NCI-H128 (cell line): ENCODE measurements around the gene UTF1.

Experiments
- DNase-seq: peaks from one replicate; lab custom pipeline; 2025; ENCODE audit not compliant: unreplicated experiment; lab: John Stamatoyannopoulos, UW

Gene UTF1

DNA sequence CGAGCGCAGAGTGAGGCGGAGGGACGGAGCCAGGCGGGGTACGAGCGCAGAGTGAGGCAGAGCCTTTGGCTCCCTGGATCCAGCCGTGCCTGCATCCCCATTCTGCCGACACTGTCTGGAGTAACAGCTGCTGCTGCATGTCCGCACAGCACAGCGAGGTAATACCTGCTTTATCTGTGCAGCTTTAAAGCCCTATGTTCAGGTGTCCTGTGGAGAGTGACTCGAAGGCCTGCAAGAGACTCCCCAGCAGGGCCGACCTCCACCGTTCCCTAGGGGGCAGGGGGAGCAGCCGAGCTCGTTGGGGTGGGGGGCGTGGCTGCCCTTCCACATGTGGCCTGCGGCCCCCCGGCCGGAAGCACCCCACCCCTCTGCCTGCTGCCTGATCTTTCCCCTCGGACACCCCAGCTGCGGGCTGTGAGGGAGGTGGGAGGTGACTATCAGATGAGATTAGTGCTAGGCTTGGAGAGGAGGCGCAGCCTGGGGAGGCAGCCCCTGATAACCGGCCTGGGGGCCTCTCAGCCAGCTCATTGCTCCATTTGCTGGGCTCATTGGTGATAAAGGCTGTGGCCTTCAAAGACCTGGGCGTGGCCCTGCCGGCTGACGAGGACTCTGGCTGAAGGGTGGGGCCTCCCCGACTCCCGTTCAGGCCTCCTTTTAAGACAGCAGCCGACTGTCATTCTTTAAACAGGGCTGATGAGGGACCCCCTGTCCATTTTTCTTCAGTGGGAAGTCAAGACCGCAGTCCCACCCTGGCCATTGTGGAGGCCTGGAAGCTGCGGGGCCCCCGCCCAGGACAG is 15.6 kb downstream of the UTF1 start:
- no peak for DNase-seq

- DNase-seq: no peak
Observed at GRCh38 chr10:133246236-133246626, 16.2 kb downstream of the UTF1 start.

DNA sequence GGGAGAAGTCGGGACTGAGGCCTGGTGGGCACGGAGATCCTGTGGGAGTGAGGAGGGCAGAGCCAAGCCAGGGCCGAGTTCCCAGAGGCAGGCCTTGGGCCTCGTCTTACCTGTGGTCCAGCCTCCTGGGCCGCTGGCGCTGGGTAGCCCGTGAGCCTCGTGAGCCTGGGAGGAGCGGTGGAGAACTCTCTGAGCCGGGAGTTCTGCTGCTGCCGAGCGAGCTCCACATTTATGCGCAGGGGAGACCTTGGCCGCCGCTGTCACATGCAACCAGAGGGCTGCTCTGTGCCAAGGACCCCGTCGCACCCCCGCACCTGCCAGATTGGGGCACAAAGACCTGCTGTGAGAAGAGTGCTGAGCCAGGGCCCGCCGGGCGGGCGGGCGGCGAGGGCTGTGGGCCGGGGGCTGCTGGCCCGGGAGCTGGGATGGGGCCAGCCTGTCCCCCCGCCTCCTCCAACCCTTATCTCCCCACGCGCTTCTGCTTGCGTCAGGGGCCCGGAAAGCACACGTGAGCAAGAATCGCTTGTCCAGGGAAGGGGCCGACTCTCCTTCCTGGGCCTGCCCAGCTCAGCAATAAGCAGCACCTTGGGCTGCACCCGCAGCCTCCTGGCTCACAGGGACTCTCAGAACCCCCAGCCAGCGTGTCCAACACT is 17.8 kb downstream of the UTF1 start:
- DNase-seq: no peak

- no peak for DNase-seq
Observed at GRCh38 chr10:133248334-133248715, 18.3 kb downstream of the UTF1 start.

GRCh38 chr10:133249094-133249780 is 19.2 kb downstream of the UTF1 start:
- DNase-seq: no peak

GRCh38 chr10:133249975-133250754 is 20.1 kb downstream of the UTF1 start:
- no peak for DNase-seq

DNA sequence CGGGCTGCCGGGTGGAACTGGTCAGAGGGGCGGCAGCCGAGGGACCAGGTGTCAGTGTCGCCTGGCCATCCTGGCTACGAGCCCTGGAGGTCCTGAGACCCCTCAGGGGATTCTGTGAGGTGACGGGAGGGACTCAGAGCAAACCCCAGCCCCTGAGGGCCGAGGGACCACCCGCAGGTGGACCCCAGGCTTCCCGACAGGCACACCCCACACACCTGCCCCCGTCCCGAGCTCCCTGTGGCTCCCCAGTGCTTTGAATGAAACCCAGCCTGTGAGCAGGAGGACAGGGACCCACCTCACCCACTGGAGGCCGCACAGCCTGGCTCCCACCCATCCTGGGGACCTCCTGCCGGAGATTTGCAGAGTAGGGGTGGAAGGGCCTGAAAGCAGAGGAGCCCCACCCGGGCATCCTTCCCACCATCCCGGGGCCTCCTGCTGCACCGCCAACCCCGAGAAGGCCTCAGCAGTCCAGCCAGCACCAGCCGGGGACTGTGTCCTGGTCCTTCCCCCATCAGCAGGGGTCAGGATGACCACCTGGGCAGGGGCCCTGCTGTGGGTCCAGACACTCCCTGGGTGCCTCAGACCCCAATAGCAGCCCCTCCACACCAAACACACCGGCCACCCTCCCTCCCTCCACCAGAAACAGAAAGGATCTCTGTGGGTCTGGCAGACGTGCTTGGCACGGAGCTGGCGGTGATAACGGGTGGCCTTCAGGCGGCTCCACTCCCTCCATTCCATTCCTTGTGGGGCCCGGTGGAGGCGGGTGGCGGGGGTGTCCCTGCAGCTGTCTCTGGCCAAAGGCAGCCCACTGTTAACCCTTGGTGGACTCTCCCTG is 21.6 kb downstream of the UTF1 start:
- DNase-seq: no peak

GRCh38 chr10:133252223-133252552 is 22.2 kb downstream of the UTF1 start:
- no peak for DNase-seq

DNA sequence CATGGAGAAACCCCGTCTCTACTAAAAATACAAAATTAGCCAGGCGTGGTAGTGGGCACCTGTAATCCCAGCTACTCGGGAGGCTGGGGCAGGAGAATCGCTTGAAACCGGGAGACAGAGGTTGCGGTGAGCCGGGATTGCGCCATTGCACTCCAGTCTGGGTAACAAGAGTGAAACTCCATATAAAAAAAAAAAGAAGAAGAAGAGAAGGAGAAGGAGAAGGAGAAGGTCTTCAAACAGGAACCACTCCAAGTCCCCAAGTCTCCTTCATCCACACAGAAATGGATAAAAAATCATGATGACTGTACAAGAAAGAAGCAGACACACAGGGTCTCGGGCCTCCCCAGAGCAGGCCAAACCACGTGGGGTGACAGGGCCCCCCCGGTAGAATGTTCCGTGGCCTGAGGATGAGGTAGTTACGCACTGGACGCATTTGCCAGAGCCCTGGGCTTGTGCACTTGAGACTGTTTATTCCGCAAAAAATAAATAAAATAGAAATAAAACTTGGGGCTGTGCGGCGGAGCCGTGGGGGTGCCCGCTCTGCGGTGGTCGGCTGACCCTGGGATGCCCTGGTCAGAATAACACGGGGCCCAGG is 23.4 kb downstream of the UTF1 start:
- no peak for DNase-seq

DNA sequence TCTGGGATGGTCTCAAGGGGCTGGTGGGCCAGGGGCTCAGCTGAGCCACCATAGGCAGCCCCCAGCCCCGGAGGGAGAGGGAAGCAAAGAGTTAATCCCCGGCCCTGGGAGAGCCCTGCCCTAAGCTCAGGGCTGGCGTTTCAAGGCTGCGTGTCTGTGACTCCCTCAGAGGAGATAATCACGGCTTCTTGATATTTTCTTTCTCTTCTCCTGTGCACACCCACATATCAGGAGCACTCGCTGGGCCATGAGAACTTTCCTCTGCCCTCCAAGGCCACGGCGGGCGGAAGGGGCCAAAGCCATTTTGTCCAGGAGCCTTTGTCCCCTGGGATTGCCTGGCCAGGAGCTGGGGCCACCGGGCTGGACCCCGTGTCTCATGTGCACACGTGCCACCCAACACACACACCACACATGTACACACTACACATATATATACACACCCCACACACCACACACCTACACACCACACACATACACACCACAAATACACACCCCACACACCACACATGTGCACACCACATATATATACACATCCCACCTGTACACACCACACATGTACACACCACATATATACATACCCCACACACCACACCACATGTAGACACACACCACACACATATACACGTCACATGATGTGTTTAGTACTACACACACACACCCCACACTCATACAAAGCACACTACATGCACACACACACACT is 24.6 kb downstream of the UTF1 start:
- DNase-seq: no peak

DNA sequence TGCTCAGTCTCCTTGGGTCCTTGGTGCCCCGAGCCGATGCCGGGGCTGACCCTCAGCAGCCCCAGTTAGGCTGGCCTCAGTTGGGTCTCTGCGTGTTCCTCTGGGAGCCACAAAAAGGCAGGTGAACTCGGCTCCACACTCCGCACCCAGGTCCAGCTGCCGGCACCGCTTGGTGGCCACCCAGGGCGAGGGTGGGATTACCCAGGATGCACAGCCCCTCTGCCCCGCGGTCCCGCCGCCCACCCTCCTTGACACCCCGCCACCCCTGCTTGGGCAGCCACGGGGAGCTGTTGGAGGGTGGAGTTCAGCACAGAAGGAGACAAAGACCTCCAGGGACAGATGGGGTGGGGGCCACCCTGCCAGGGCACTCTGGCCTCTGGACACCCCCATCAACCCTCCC is 25.3 kb downstream of the UTF1 start:
- DNase-seq: no peak

GRCh38 chr10:133257489-133258065 is 27.6 kb downstream of the UTF1 start:
- no peak for DNase-seq

- DNase-seq: no peak
Observed at GRCh38 chr10:133258066-133258817, 28.2 kb downstream of the UTF1 start.

- DNase-seq: no peak
Observed at GRCh38 chr10:133258818-133259601, 29.0 kb downstream of the UTF1 start.

- DNase-seq: no peak
Observed at GRCh38 chr10:133259602-133259989, 29.6 kb downstream of the UTF1 start.

DNA sequence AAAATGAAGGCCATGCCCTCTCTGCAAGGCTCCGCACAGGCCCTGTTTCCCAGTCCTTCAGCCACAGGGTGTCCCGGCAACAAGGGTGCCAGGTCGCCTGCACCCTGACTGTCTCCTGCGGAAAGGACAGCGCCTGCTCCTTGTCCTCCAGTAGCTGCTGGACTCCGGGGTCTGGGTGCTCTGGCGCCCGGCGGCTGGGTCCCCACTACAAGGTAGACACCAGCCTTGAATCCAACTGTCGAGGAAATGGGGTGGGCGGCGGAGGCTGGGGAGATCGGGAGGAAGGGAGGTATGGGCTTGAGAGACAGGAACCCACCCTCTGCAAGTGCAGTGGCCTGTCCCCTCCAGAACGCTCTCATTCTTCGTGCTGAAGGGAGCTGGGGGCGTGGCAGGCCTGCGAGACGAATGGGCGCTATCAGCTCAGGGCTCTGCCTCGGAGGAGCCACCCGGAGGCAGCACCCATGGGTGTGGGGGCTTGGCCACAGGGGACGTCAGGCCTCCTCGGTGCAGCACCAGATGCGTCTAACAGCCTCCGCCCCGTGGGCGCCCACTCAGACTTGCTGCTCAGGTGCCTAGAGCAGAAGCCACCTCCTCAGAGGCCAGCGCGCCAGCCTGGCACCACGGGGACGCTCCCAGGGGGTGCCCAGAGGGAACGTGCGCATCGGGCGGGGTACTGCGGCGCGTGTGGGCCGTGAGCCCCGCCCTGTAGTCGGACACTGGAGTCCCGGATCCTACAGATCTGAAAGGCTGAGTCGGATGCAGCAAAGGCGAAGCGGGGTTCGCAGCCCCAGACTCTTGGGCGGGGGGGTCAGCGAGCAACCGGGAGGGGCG is 31.1 kb downstream of the UTF1 start:
- peak; percentile 3 for DNase-seq
